Tibial nerve (tissue), 4 donors: ENCODE measurements around the gene RUFY4.

ENCODE experiments used
- CTCF ChIP-seq, 5 experiments: fragments of 200-600 bp in 3 of 5; fragments of 450-650 bp in 2 of 5; sonication (generic) in 3 of 5; IDR thresholded peaks; one replicate each; pipeline ENCODE4 v1.5.1; 2016 to 2019; ENCODE audit warnings: antibody characterized with exemption in 5 of 5, mild to moderate bottlenecking in 3 of 5, moderate library complexity in 2 of 5
- EP300 ChIP-seq, 2 donors: sonication (generic); formaldehyde crosslinking; IDR thresholded peaks; one replicate each; pipeline ENCODE4 v1.6.1; 2017; ENCODE audit warnings: antibody characterized with exemption in 2 of 2, mild to moderate bottlenecking in 1 of 2
- POLR2A ChIP-seq, 2 donors: fragments of 450-650 bp; IDR thresholded peaks; one replicate each; pipeline ENCODE4 v1.6.1; 2017; ENCODE audit warnings: antibody characterized with exemption in 2 of 2, mild to moderate bottlenecking in 2 of 2, moderate library complexity in 2 of 2

DNA sequence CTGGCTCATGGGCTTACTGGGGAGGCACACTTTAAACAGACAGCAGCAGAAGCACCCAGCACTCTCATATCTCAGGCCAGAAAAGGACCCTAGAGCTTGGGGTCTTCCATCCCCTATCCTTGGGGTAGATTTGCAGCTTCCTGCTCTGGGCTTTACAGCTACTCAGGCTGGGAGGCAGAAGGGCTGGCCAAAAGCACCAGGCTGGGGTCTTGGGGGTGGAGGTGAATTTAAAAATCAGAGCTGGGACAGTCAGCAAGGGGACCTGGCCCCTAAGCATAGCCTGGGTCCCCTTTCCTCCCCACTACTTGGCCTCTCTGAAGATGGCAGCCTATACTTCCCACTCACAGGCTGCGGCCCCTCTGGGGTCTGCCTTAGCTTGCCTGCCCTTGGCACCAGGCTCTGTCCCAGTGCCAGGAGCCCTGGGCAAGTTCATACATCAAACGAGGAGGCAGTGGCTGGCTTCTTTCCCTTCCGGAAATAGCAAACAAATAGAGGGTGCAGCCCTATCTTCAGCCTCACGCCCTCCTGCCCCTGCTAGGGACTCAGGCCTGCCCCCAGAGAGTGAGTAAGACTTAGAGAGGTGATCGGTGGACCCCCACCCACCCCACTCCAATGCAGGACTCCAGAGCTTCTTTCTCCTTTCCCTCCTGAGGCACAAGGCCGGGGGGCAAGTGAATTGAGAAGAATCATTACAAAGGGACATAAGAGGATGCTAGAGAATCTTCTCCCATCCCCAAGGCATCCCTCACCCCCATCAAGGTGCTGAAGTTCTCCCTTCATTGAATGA lies 40.3 kb upstream of the RUFY4 start:
- no peak for TF ChIP-seq CTCF (IDR thresholded peaks at IDR 0.05)
- no peak for TF ChIP-seq POLR2A (IDR thresholded peaks at IDR 0.05)
- no peak for TF ChIP-seq EP300 (IDR thresholded peaks at IDR 0.05)
